HEK293 (cell line): ENCODE measurements around the gene USHBP1.

ENCODE experiments used
- ATF2 ChIP-seq: fragments of 450-650 bp; formaldehyde crosslinking; IDR thresholded peaks from 2 replicates; pipeline ENCODE4 v1.5.1; 2016; ENCODE audit warnings: missing biosample characterization, missing genetic modification characterization, low read depth
- CTCF ChIP-seq: fragments of 450-650 bp; formaldehyde crosslinking; IDR thresholded peaks from 2 replicates; pipeline ENCODE4 v1.5.1; 2016; ENCODE audit warnings: missing biosample characterization, missing genetic modification characterization
- KLF1 ChIP-seq: fragments of 450-650 bp; formaldehyde crosslinking; IDR thresholded peaks from 2 replicates; pipeline ENCODE4 v1.5.1; 2016; ENCODE audit warnings: missing biosample characterization, missing genetic modification characterization
- MEIS1 ChIP-seq: sonication (generic); formaldehyde crosslinking; IDR thresholded peaks from 2 replicates; pipeline ENCODE4 v1.8.1; 2022; ENCODE audit warnings: missing genetic modification reagents, mild to moderate bottlenecking, borderline replicate concordance
- PBX3 ChIP-seq: sonication (generic); formaldehyde crosslinking; IDR thresholded peaks from 2 replicates; pipeline ENCODE4 v1.8.1; 2022; ENCODE audit warnings: mild to moderate bottlenecking, moderate library complexity, missing genetic modification reagents
- SCRT1 ChIP-seq: fragments of 450-650 bp; formaldehyde crosslinking; IDR thresholded peaks from 2 replicates; pipeline ENCODE4 v1.5.1; 2016; ENCODE audit warnings: missing biosample characterization, missing genetic modification characterization, borderline replicate concordance
- ZBTB21 ChIP-seq: fragments of 450-650 bp; formaldehyde crosslinking; IDR thresholded peaks from 2 replicates; pipeline ENCODE4 v1.5.1; 2017; ENCODE audit warnings: missing biosample characterization, missing genetic modification characterization
- ZNF114 ChIP-seq: fragments of 450-650 bp; formaldehyde crosslinking; IDR thresholded peaks from 2 replicates; pipeline ENCODE4 v1.5.0; 2017; ENCODE audit warnings: missing biosample characterization, missing genetic modification characterization
- ZNF24 ChIP-seq: fragments of 450-650 bp; formaldehyde crosslinking; IDR thresholded peaks from 2 replicates; pipeline ENCODE4 v1.5.1; 2016; ENCODE audit warnings: missing biosample characterization, missing genetic modification characterization
- ZNF274 ChIP-seq, 2 experiments: fragments of 200-500 bp in 1 of 2; fragments of 450-650 bp in 1 of 2; sonication (Bioruptor generic) in 1 of 2; formaldehyde crosslinking in 1 of 2; IDR thresholded peaks; 2 replicates each; pipeline versions ENCODE4 v1.5.1 to v1.6.1; 2014 to 2016; ENCODE audit warnings: borderline replicate concordance in 1 of 2, inconsistent platforms in 1 of 2, low read length in 1 of 2, missing biosample characterization in 1 of 2, missing genetic modification characterization in 1 of 2
- ZNF324 ChIP-seq: fragments of 450-650 bp; formaldehyde crosslinking; IDR thresholded peaks from 2 replicates; pipeline ENCODE4 v1.5.1; 2016; ENCODE audit warnings: missing biosample characterization, missing genetic modification characterization
- ZNF768 ChIP-seq: fragments of 450-650 bp; formaldehyde crosslinking; IDR thresholded peaks from 2 replicates; pipeline ENCODE4 v1.5.1; 2018; ENCODE audit warnings: missing biosample characterization, mild to moderate bottlenecking, missing genetic modification characterization
- ZNF776 ChIP-seq: fragments of 450-650 bp; formaldehyde crosslinking; IDR thresholded peaks from 2 replicates; pipeline ENCODE4 v1.5.0; 2017; ENCODE audit warnings: missing biosample characterization, missing genetic modification characterization, borderline replicate concordance
- ZNF785 ChIP-seq: fragments of 450-650 bp; formaldehyde crosslinking; IDR thresholded peaks from 2 replicates; pipeline ENCODE4 v1.5.1; 2016; ENCODE audit warnings: missing biosample characterization, missing genetic modification characterization

GRCh38 chr19:17245535-17245984, 19.0 kb downstream of the USHBP1 start, which contains the start of gene NR2F6:
- no peak for TF ChIP-seq ZNF24
- no peak for TF ChIP-seq CTCF (tag by site-specific recombination)
- TF ChIP-seq ZNF324 (tag by site-specific recombination), result no peak
- no peak for TF ChIP-seq MEIS1 (CRISPR knock-in tag)
- no peak for TF ChIP-seq ATF2 (tag by site-specific recombination)
- TF ChIP-seq ZNF114 (tag by site-specific recombination), result no peak
- TF ChIP-seq KLF1 (tag by site-specific recombination), result no peak
- no peak for TF ChIP-seq ZNF274 (IDR thresholded peaks at IDR 0.05; ENCODE audit: low read length)
- TF ChIP-seq ZNF274 (tag by site-specific recombination; IDR thresholded peaks at IDR 0.05; ENCODE audit: borderline replicate concordance), result no peak
- TF ChIP-seq PBX3 (CRISPR knock-in tag), result no peak
- TF ChIP-seq ZNF776 (tag by site-specific recombination), result no peak
- TF ChIP-seq ZBTB21 (tag by site-specific recombination), result no peak
- no peak for TF ChIP-seq ZNF768
- TF ChIP-seq ZNF785 (tag by site-specific recombination), result no peak
- TF ChIP-seq SCRT1 (tag by site-specific recombination), result no peak
